H9 (cell line): Measurements from ENCODE around the gene CALHM6. TPM values are rescaled to one million over a fixed set of nuclear protein-coding genes. Genes with fewer than 3 reads are reported as not detected.

ENCODE experiments used
- DNase-seq: peaks from one replicate; pipeline ENCODE4 v3.0.0-alpha.2; 2017
- H2AFZ ChIP-seq: one replicate; pipeline ENCODE4 v1.6.1; 2013; ENCODE audit warnings: mild to moderate bottlenecking, low read length, control low read depth, moderate library complexity
- H2AK5ac ChIP-seq: 2 replicates; pipeline ENCODE4 v1.6.1; 2013; ENCODE audit warnings: low read length, control low read depth, mixed read lengths; ENCODE audit not compliant: insufficient read length
- H2BK120ac ChIP-seq: one replicate; pipeline ENCODE4 v1.6.1; 2013; ENCODE audit warnings: low read depth, mild to moderate bottlenecking, low read length, control low read depth, inconsistent platforms; ENCODE audit not compliant: poor library complexity, severe bottlenecking
- H2BK12ac ChIP-seq: 2 replicates; pipeline ENCODE4 v1.6.1; 2013; ENCODE audit warnings: low read length, control low read depth, mixed read lengths, low read depth; ENCODE audit not compliant: insufficient read length
- H2BK15ac ChIP-seq: 2 replicates; pipeline ENCODE4 v1.6.1; 2013; ENCODE audit warnings: low read depth, low read length, control low read depth
- H2BK20ac ChIP-seq: one replicate; pipeline ENCODE4 v1.6.1; 2013; ENCODE audit warnings: low read depth, mild to moderate bottlenecking, low read length, control low read depth, inconsistent platforms; ENCODE audit not compliant: poor library complexity, severe bottlenecking
- H2BK5ac ChIP-seq: 2 replicates; pipeline ENCODE4 v1.6.1; 2013; ENCODE audit warnings: low read length, control low read depth, mixed read lengths; ENCODE audit not compliant: insufficient read length
- H3K14ac ChIP-seq: 2 replicates; pipeline ENCODE4 v1.6.1; 2013; ENCODE audit warnings: low read length, control low read depth; ENCODE audit not compliant: insufficient read depth
- H3K18ac ChIP-seq: 2 replicates; pipeline ENCODE4 v1.6.1; 2013; ENCODE audit warnings: low read depth, mild to moderate bottlenecking, mixed read lengths, low read length, control low read depth; ENCODE audit not compliant: insufficient read length
- H3K23ac ChIP-seq: 2 replicates; pipeline ENCODE4 v1.6.1; 2013; ENCODE audit warnings: low read length, control low read depth, mixed read lengths, low read depth; ENCODE audit not compliant: insufficient read length
- H3K23me2 ChIP-seq: 2 replicates; pipeline ENCODE4 v1.6.1; 2013; ENCODE audit warnings: low read depth, mild to moderate bottlenecking, mixed read lengths, low read length, control low read depth; ENCODE audit not compliant: insufficient read length, poor library complexity, severe bottlenecking
- H3K27ac ChIP-seq: 2 replicates; pipeline ENCODE4 v1.5.1; 2013; ENCODE audit warnings: low read length, control low read depth, mixed read lengths, low read depth; ENCODE audit not compliant: insufficient read length
- H3K27me3 ChIP-seq: 2 replicates; pipeline ENCODE4 v1.6.1; 2013; ENCODE audit warnings: low read length, control low read depth, inconsistent platforms; ENCODE audit not compliant: insufficient read depth
- H3K4ac ChIP-seq: 2 replicates; pipeline ENCODE4 v1.6.1; 2013; ENCODE audit warnings: low read depth, mild to moderate bottlenecking, control low read depth, inconsistent platforms, low read length, moderate library complexity
- H3K4me1 ChIP-seq: 2 replicates; pipeline ENCODE4 v1.6.1; 2013; ENCODE audit warnings: low read length, control low read depth, inconsistent platforms; ENCODE audit not compliant: insufficient read depth
- H3K4me2 ChIP-seq: 2 replicates; pipeline ENCODE4 v1.6.1; 2013; ENCODE audit warnings: low read length, control low read depth, mixed read lengths; ENCODE audit not compliant: insufficient read length, insufficient read depth
- H3K56ac ChIP-seq: 2 replicates; pipeline ENCODE4 v1.6.1; 2013; ENCODE audit warnings: low read depth, mild to moderate bottlenecking, mixed read lengths, low read length, control low read depth; ENCODE audit not compliant: insufficient read length
- H3K79me1 ChIP-seq: 2 replicates; pipeline ENCODE4 v1.6.1; 2013; ENCODE audit warnings: low read depth, mild to moderate bottlenecking, moderate library complexity, low read length, control low read depth, inconsistent platforms; ENCODE audit not compliant: insufficient read depth, poor library complexity, severe bottlenecking
- H3K79me2 ChIP-seq: 2 replicates; pipeline ENCODE4 v1.6.1; 2013; ENCODE audit warnings: low read length, control low read depth, inconsistent platforms; ENCODE audit not compliant: insufficient read depth
- H3K9ac ChIP-seq: 2 replicates; pipeline ENCODE4 v1.6.1; 2013; ENCODE audit warnings: low read length, control low read depth, mixed read lengths; ENCODE audit not compliant: insufficient read length; ENCODE audit errors: extremely low read depth
- H3K9me3 ChIP-seq: one replicate; pipeline ENCODE4 v1.6.1; 2013; ENCODE audit warnings: low read depth, low read length, inconsistent platforms; ENCODE audit not compliant: control insufficient read depth
- H3T11ph ChIP-seq: one replicate; pipeline ENCODE4 v1.6.1; 2013; ENCODE audit warnings: mild to moderate bottlenecking, low read length, control low read depth, inconsistent platforms
- H4K20me1 ChIP-seq: one replicate; pipeline ENCODE4 v1.6.1; 2013; ENCODE audit not compliant: control insufficient read depth, insufficient read length, insufficient read depth
- H4K5ac ChIP-seq: 2 replicates; pipeline ENCODE4 v1.6.1; 2013; ENCODE audit warnings: low read depth, mild to moderate bottlenecking, mixed read lengths, low read length, control low read depth; ENCODE audit not compliant: insufficient read length
- H4K8ac ChIP-seq: replicated peaks from 2 replicates; pipeline ENCODE4 v1.6.1; 2013; ENCODE audit warnings: low read length, control low read depth, mixed read lengths, low read depth; ENCODE audit not compliant: insufficient read length
- H4K91ac ChIP-seq: 2 replicates; pipeline ENCODE4 v1.6.1; 2013; ENCODE audit warnings: low read depth, mild to moderate bottlenecking, moderate library complexity, mixed read lengths, low read length, control low read depth; ENCODE audit not compliant: insufficient read length
- H3K27ac Mint-ChIP-seq, 3 experiments: 2 replicates in 2 of 3; 3 replicates in 1 of 3; pipeline ENCODE4 v1.8.0; 2020 to 2021; ENCODE audit warnings: mixed read lengths in 3 of 3, mild to moderate bottlenecking in 1 of 3, moderate library complexity in 1 of 3
- H3K27me3 Mint-ChIP-seq: 2 replicates; pipeline ENCODE4 v1.8.0; 2021; ENCODE audit warnings: low read depth, mild to moderate bottlenecking, moderate library complexity, mixed read lengths
- H3K36me3 Mint-ChIP-seq, 3 experiments: 2 replicates in 2 of 3; 3 replicates in 1 of 3; pipeline ENCODE4 v1.8.0; 2020 to 2021; ENCODE audit warnings: low read depth in 3 of 3, mixed read lengths in 3 of 3; ENCODE audit not compliant: insufficient read depth in 1 of 3
- H3K4me1 Mint-ChIP-seq, 2 experiments: 2 replicates each; pipeline ENCODE4 v1.8.0; 2020; ENCODE audit warnings: mixed read lengths in 2 of 2
- H3K4me3 Mint-ChIP-seq, 2 experiments: 2 replicates in 1 of 2; 3 replicates in 1 of 2; pipeline ENCODE4 v1.8.0; 2020 to 2021; ENCODE audit warnings: mild to moderate bottlenecking in 2 of 2, mixed read lengths in 2 of 2, moderate library complexity in 1 of 2
- H3K9me3 Mint-ChIP-seq, 2 experiments: 2 replicates in 1 of 2; 3 replicates in 1 of 2; pipeline ENCODE4 v1.8.0; 2020; ENCODE audit warnings: mild to moderate bottlenecking in 2 of 2, mixed read lengths in 2 of 2, moderate library complexity in 1 of 2
- CTCF ChIP-seq: fragments of 200-600 bp; sonication (generic); conservative IDR thresholded peaks from 3 replicates; pipeline ENCODE4 v1.8.0; 2021; ENCODE audit warnings: antibody characterized with exemption, mild to moderate bottlenecking
- total RNA-seq: library from RNA; stranded (reverse); gene quantifications from 2 replicates; pipeline ENCODE4 v1.2.1, GENCODE V29; 2021

Gene CALHM6
- total RNA-seq, 1 experiment from 2014 or later, result 0.44 TPM

- no peak overlapping the region for H3K9ac ChIP-seq
- peaks cover 11 to 18% of the 10 kb centered on the region in 2 experiments for H3K4me1 Mint-ChIP-seq
Measured at GRCh38 chr6:116512734-116513133, 51.6 kb downstream of the CALHM6 start.

More at GRCh38 chr6:116512734-116513133, 51.6 kb downstream of the CALHM6 start:
- no peak overlapping the region for H3K23ac ChIP-seq
- H3K27ac Mint-ChIP-seq, result no peak overlapping the region
- peaks cover 4% of the 10 kb centered on the region; the same call in 1 of the 2 replicates for H3K4me1 ChIP-seq
- H3K4ac ChIP-seq, result no peak overlapping the region
- peaks cover 0 to 7% of the 10 kb centered on the region in 2 experiments; a peak in 3 of 5 replicates for H3K9me3 Mint-ChIP-seq
- H2BK120ac ChIP-seq, result no peak overlapping the region
- H3K79me2 ChIP-seq, result no peaks in the 10 kb centered on the region
- TF ChIP-seq CTCF, result no peak
- H3K18ac ChIP-seq, result no peak overlapping the region
- no peak overlapping the region for H2BK15ac ChIP-seq
- no peaks in the 10 kb centered on the region for H4K20me1 ChIP-seq
- no peak overlapping the region for H3K27ac ChIP-seq
- H2BK5ac ChIP-seq, result no peak overlapping the region
- no peak overlapping the region for H3K14ac ChIP-seq
- H4K5ac ChIP-seq, result no peak overlapping the region
- H3K23me2 ChIP-seq, result no peaks in the 10 kb centered on the region
- no peak overlapping the region for H3K4me3 Mint-ChIP-seq
- no peak for DNase-seq
- no peaks in the 10 kb centered on the region for H3K27me3 ChIP-seq
- no peaks in the 10 kb centered on the region for H3K79me1 ChIP-seq
- no peaks in the 10 kb centered on the region for H3K9me3 ChIP-seq
- no peaks in the 10 kb centered on the region; the same call in 1 of the 2 replicates for H3K27me3 Mint-ChIP-seq
- H3T11ph ChIP-seq, result no peak overlapping the region
- H3K56ac ChIP-seq, result no peak overlapping the region
- H3K4me2 ChIP-seq, result no peak overlapping the region
- no peak overlapping the region for H2BK20ac ChIP-seq
- H3K36me3 Mint-ChIP-seq, result peaks cover 0 to 6% (median 2%) of the 10 kb centered on the region in 3 experiments; a peak in 1 of 7 replicates
- no peak overlapping the region for H4K8ac ChIP-seq
- no peak overlapping the region for H2AFZ ChIP-seq
- H4K91ac ChIP-seq, result no peak overlapping the region
- no peak overlapping the region for H2AK5ac ChIP-seq
- H2BK12ac ChIP-seq, result no peak overlapping the region

Other genes with a start within 250 kb of the CALHM6 start
- 18.9 and 19.0 TPM in 2 replicates for gene TSPYL4, start 207.3 kb upstream of the CALHM6 start, total RNA-seq
- 75.3 and 76.8 TPM in 2 replicates for gene TSPYL1, start 181.4 kb upstream of the CALHM6 start, total RNA-seq
- 41.5 and 45.6 TPM in 2 replicates for gene DSE, start 90.4 kb upstream of the CALHM6 start, total RNA-seq
- gene CALHM5, start 50.3 kb downstream of the CALHM6 start, total RNA-seq, result 0.02 and 0.09 TPM in 2 replicates
- not detected in 2 replicates for gene TRAPPC3L, start 84.3 kb downstream of the CALHM6 start, total RNA-seq
- not detected in 2 replicates for gene CALHM4, start 92.4 kb downstream of the CALHM6 start, total RNA-seq
- 38.8 and 42.0 TPM in 2 replicates for gene RWDD1, start 110.1 kb downstream of the CALHM6 start, total RNA-seq
- gene RSPH4A, start 155.1 kb downstream of the CALHM6 start, total RNA-seq, result 0.31 and 0.33 TPM in 2 replicates
- gene ZUP1, start 207.4 kb downstream of the CALHM6 start, total RNA-seq, result 14.8 and 15.7 TPM in 2 replicates
- 8.0 and 10.5 TPM in 2 replicates for gene KPNA5, start 219.8 kb downstream of the CALHM6 start, total RNA-seq